Rectal smooth muscle tissue (tissue), 1 donor: ENCODE measurements around the gene SORD.
"Not testable (repeated sequence)": the region's sequence is repeated elsewhere in the genome, so short reads cannot be mapped to it uniquely, and the experiment has no call there.

Experiments
- H3K27ac ChIP-seq: one replicate; pipeline ENCODE4 v1.7.0; 2013; ENCODE audit warnings: low read depth, low read length, inconsistent platforms
- H3K27me3 ChIP-seq: one replicate; pipeline ENCODE4 v1.7.0; 2013; ENCODE audit warnings: low read length; ENCODE audit not compliant: control insufficient read depth, insufficient read depth
- H3K36me3 ChIP-seq: one replicate; pipeline ENCODE4 v1.7.0; 2013; ENCODE audit warnings: low read length; ENCODE audit not compliant: control insufficient read depth, insufficient read depth
- H3K4me1 ChIP-seq: one replicate; pipeline ENCODE4 v1.7.0; 2013; ENCODE audit warnings: low read length; ENCODE audit not compliant: control insufficient read depth, insufficient read depth
- H3K4me3 ChIP-seq: one replicate; pipeline ENCODE4 v1.7.0; 2013; ENCODE audit warnings: low read length
- H3K9ac ChIP-seq: one replicate; pipeline ENCODE4 v1.7.0; 2013; ENCODE audit warnings: low read length

SORD gene

GRCh38 chr15:45022871-45023658 lies at the start of gene SORD:
TSS of gene SORD (plus strand) at chr15:45023195. CDS start at chr15:45023284, 89 bp downstream.
- Histone ChIP-seq H3K27ac (peak within 1 kb of the TSS; percentile 65), H3K36me3 (no peaks in the 10 kb centered on the region), H3K4me1 (peaks cover 5% of the 10 kb centered on the region), H3K27me3 (no peaks in the 10 kb centered on the region), H3K9ac (peak within 1 kb of the TSS; percentile 34), H3K4me3 (peak within 1 kb of the TSS; percentile 94)

- not testable (repeated sequence) for H3K4me3 ChIP-seq, H3K27me3 ChIP-seq, H3K27ac ChIP-seq, H3K9ac ChIP-seq, H3K36me3 ChIP-seq, H3K4me1 ChIP-seq
Measured at GRCh38 chr15:44976183-44976582, 46.8 kb upstream of the SORD start.

DNA sequence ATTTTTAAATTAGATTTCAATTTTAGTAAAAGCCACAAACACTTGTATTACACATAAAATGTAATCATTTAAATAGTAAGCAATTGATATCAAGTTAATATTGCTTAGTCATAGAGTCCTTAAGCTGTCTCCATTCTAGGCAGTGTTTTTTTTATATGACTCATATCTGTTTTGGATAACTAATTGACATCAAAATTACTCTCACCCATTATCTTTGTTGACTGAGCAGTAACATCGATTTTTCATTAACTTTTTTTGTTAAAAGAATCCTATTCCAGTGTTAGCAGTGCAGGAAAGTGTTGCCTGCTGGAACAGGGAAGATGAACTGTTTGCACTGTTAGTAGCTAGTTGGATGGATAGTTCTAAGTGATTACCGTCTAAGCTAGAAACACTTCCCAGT lies 45.2 kb upstream of the SORD start:
- not testable (repeated sequence) for H3K4me1 ChIP-seq, H3K9ac ChIP-seq, H3K4me3 ChIP-seq, H3K27me3 ChIP-seq, H3K36me3 ChIP-seq, H3K27ac ChIP-seq

DNA sequence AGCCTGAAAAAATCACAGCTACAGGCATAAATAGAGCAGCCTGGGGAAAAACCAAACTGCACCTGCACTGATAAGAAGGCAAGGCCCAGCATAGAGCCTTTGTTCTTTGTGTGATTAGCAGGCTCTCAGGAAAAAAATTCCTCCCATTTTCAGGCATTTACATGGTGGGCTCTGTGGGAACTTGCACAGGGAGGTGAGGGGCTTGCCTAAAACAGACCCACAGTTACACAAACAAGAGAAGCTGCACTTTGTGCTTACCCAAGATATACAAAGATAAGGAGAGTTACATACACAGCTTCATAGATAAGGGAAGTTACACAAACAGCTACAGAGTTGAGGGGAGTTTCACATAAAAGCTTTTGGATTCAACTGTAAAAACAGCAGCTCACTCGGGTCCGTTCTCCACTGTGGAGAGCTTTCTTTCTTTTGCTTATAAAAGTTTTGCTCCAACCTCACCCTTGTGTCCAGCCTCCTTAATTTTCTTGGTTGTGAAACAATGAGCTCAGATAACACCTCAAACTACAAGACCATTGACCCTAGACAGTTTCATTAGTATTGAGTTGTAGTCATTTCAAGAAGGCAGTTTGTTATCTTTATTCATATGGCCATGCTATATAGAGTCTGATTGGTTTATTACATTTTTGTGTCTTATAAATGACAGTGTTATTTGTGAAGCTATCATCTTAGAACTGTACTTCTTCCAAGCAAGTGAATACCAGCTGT lies 43.2 kb upstream of the SORD start:
- H3K27ac ChIP-seq, H3K27me3 ChIP-seq, H3K9ac ChIP-seq, H3K4me1 ChIP-seq, H3K36me3 ChIP-seq, H3K4me3 ChIP-seq: not testable (repeated sequence)

DNA sequence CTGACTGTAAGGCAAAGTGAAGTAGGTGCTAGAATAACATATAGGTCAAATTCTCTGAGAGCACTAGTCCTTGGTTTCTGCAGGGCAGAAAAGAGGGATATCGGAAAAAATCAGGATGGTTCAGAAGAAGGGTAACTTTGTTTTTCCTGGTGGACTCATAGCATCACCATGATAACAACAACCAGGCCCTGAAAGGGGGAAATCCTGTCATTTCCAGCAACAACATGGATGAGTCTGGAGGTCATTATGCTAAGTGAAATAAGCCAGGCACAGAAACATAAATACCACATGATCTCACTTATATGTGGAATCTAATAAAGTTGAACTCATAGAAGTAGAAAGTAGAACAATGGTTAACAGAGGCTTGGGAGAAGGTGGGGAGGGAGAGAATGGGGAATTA lies 38.9 kb upstream of the SORD start:
- not testable (repeated sequence) for H3K9ac ChIP-seq, H3K4me3 ChIP-seq, H3K27me3 ChIP-seq, H3K4me1 ChIP-seq, H3K27ac ChIP-seq, H3K36me3 ChIP-seq

GRCh38 chr15:44986346-44987055 lies 36.5 kb upstream of the SORD start:
- H3K36me3 ChIP-seq, H3K27ac ChIP-seq, H3K4me1 ChIP-seq, H3K27me3 ChIP-seq, H3K4me3 ChIP-seq, H3K9ac ChIP-seq: not testable (repeated sequence)

- H3K27me3 ChIP-seq, H3K9ac ChIP-seq, H3K36me3 ChIP-seq, H3K4me1 ChIP-seq, H3K4me3 ChIP-seq, H3K27ac ChIP-seq: not testable (repeated sequence)
Measured at GRCh38 chr15:44987711-44988110, 35.3 kb upstream of the SORD start.

GRCh38 chr15:44988184-44988869 lies 34.7 kb upstream of the SORD start:
- not testable (repeated sequence) for H3K36me3 ChIP-seq, H3K4me3 ChIP-seq, H3K4me1 ChIP-seq, H3K27me3 ChIP-seq, H3K9ac ChIP-seq, H3K27ac ChIP-seq

GRCh38 chr15:44988870-44989219 lies 34.1 kb upstream of the SORD start:
- H3K4me1 ChIP-seq, H3K9ac ChIP-seq, H3K36me3 ChIP-seq, H3K27ac ChIP-seq, H3K4me3 ChIP-seq, H3K27me3 ChIP-seq: not testable (repeated sequence)

GRCh38 chr15:44997632-44998031 lies 25.4 kb upstream of the SORD start:
- H3K36me3 ChIP-seq, H3K4me3 ChIP-seq: not testable (repeated sequence)

GRCh38 chr15:44999105-44999504 lies 23.9 kb upstream of the SORD start:
- no peaks in the 10 kb centered on the region for H3K27me3 ChIP-seq
- H3K4me1 ChIP-seq: no peaks in the 10 kb centered on the region
- H3K27ac ChIP-seq: no peak overlapping the region
- H3K9ac ChIP-seq: no peak overlapping the region
- H3K4me3 ChIP-seq: no peak overlapping the region
- H3K36me3 ChIP-seq: no peaks in the 10 kb centered on the region

More at GRCh38 chr15:44997632-44998031, 25.4 kb upstream of the SORD start:
- not testable (repeated sequence) for H3K27me3 ChIP-seq, H3K4me1 ChIP-seq, H3K9ac ChIP-seq, H3K27ac ChIP-seq

DNA sequence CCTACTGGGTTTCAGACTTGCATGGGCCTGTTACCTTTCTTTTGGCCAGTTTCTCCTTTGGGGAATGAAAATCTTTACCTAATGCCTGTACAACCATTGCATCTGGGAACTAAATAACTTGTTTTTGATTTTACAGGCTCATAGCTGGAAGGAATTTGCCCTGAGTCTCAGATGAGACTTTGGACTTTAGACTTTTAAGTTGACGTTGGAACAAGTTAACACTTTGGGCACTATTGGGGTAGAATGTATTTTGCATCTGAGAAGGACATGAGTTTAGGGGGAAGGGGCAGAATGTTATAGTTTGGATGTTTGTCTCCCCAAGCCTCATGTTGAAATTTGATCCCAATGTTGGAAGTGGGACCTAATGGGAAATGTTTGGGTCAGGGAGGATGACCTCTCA lies 21.8 kb upstream of the SORD start:
- H3K36me3 ChIP-seq, H3K4me1 ChIP-seq, H3K4me3 ChIP-seq, H3K27me3 ChIP-seq, H3K9ac ChIP-seq, H3K27ac ChIP-seq: not testable (repeated sequence)
